ENCODE measurements around the gene PHIP. TPM values are rescaled to one million over a fixed set of nuclear protein-coding genes. Genes with fewer than 3 reads are reported as not detected.

Gene PHIP
- total RNA-seq, 1 donor from 2014 or later, result 44.6 TPM

DNA sequence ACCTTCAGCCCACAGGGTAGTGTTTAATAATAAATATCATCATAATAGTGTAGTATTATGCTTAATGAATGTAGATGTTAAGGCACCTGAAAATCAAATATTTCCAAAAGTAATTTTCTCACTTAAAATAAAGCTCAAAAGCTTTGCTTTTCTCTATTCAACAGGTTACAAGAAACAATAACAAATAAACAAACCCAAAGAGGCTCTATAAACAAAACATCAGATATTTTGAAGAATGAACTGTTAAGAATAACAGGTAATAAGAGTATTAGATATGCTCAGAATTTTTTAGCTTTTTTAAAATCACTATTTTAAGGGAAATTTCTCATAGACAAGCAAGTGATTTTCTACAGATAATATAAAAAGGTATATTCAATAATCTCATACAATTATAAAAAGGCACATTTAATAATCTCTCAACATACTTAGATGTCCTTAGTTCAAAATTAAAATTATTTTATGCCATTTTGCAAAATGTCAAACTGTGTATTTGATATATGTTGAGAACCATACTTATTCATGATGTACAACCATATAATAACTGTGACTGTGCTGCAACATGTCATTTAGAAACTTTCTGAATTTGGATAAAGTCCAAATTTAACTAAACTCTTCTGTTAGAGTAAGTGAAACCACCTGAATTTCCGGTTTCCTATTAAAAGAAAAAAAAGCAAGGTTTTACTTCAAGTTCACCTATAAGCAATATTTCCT lies 35.8 kb downstream of the PHIP start:
- TF ChIP-seq, protein P1, sequence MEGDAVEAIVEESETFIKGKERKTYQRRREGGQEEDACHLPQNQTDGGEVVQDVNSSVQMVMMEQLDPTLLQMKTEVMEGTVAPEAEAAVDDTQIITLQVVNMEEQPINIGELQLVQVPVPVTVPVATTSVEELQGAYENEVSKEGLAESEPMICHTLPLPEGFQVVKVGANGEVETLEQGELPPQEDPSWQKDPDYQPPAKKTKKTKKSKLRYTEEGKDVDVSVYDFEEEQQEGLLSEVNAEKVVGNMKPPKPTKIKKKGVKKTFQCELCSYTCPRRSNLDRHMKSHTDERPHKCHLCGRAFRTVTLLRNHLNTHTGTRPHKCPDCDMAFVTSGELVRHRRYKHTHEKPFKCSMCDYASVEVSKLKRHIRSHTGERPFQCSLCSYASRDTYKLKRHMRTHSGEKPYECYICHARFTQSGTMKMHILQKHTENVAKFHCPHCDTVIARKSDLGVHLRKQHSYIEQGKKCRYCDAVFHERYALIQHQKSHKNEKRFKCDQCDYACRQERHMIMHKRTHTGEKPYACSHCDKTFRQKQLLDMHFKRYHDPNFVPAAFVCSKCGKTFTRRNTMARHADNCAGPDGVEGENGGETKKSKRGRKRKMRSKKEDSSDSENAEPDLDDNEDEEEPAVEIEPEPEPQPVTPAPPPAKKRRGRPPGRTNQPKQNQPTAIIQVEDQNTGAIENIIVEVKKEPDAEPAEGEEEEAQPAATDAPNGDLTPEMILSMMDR (conservative IDR thresholded peaks at IDR 0.05), result no peak
- H3K4me1 Mint-ChIP-seq (ENCODE audit: unreplicated experiment), result peaks cover 3% of the 10 kb centered on the region
- no peaks in the 10 kb centered on the region for H3K27me3 Mint-ChIP-seq
- H3K36me3 Mint-ChIP-seq, result peaks cover 38% of the 10 kb centered on the region
- H3K9me3 Mint-ChIP-seq, result peaks cover 3% of the 10 kb centered on the region
- DNase-seq (ENCODE audit: extremely low spot score, unreplicated experiment), result no peak
- H3K27ac Mint-ChIP-seq, result no peak overlapping the region
- H3K4me3 Mint-ChIP-seq, result no peak overlapping the region

DNA sequence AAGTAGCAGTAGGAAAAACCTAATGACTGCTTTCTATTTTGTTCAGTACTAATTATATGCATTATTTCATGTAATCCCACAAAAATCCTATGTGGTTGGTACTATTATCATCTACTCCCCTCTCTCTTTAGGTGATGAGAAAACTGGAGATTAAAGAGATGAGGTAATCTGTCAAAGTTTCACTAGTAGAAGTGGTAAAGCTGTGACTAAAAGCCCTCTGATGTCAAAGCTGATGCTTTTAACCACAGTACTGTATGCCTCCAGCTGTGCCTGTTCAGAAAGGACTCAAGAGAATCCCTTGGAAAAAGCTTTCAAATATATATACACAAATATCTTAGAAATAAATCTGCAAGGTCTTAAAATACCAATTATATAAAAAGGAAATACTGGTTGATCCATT lies 38.0 kb downstream of the PHIP start:
- no peaks in the 10 kb centered on the region for H3K27me3 Mint-ChIP-seq
- TF ChIP-seq, protein P1 (conservative IDR thresholded peaks at IDR 0.05), result no peak
- peaks cover 3% of the 10 kb centered on the region for H3K4me1 Mint-ChIP-seq (ENCODE audit: unreplicated experiment)
- DNase-seq (ENCODE audit: extremely low spot score, unreplicated experiment), result no peak
- no peak overlapping the region for H3K4me3 Mint-ChIP-seq
- no peak overlapping the region for H3K27ac Mint-ChIP-seq
- H3K9me3 Mint-ChIP-seq, result peaks cover 5% of the 10 kb centered on the region
- peaks cover 45% of the 10 kb centered on the region for H3K36me3 Mint-ChIP-seq

DNA sequence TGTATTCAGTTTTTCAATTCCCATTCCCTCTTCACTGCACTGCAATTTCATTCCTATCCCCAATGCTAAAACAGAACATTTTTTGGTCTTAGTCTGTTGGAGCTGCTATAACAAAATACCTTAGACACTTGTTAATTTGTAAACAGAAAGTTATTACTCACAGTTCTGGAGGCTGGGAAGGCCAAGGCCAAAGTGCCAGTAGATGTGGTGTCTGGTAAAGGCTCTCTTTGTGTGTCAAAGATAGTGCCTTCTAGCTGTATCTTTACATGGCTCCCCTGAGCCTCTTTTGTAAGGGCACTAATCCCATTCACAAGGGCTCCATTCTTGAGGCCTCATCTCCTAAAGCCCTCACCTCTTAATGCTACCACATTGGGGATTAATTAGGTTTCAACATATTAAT lies 40.0 kb downstream of the PHIP start:
- Mint-ChIP-seq H3K4me3 (no peak overlapping the region), H3K4me1 (ENCODE audit: unreplicated experiment) (no peaks in the 10 kb centered on the region), H3K36me3 (peaks cover 50% of the 10 kb centered on the region), H3K9me3 (peaks cover 8% of the 10 kb centered on the region), H3K27ac (no peak overlapping the region), H3K27me3 (no peaks in the 10 kb centered on the region)
- no peak for DNase-seq (ENCODE audit: extremely low spot score, unreplicated experiment)
- TF ChIP-seq, protein P1 (conservative IDR thresholded peaks at IDR 0.05), result no peak

DNA sequence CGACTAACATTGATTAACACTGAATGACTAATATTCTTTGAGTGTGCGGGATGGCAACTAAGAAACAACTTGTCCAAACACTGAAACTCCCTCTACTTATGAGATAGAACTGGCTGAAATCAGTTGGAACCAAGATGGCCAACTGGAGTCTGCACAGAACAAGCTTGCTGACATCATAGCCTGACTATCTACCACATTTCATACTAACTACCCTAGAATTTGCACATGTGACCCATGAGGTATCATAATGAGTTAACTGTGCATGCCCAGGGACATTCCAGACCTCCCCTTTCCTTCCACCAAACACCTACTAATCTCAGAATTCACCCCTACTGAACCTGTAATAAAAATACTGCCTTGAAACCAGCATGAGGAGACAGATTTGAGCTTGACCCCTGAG lies 43.2 kb downstream of the PHIP start:
- Mint-ChIP-seq H3K4me3 (no peak overlapping the region), H3K27me3 (no peaks in the 10 kb centered on the region), H3K27ac (no peak overlapping the region), H3K36me3 (peaks cover 56% of the 10 kb centered on the region), H3K4me1 (ENCODE audit: unreplicated experiment) (peaks cover 4% of the 10 kb centered on the region), H3K9me3 (peaks cover 13% of the 10 kb centered on the region)
- no peak for DNase-seq (ENCODE audit: extremely low spot score, unreplicated experiment)
- TF ChIP-seq, protein P1 (conservative IDR thresholded peaks at IDR 0.05), result no peak

DNA sequence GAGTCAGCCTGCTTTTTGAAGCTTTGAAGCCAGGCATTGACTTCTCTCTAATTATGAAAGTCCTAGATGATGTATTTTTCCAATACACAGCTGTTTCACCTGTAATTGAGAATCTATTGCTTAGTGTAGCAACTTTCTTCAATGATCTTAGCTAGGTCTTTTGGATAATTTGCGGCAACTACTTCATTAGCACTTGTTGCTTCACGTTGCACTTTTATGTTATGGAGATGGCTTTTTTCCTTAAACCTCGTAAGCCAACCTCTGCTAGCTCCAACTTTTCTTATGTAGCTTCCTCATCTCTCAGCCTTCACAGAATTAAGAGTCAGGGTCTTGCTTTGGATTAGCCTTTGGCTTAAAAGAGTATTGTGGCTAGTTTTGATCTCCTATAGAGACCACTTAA lies 44.8 kb downstream of the PHIP start:
- Mint-ChIP-seq H3K36me3 (peaks cover 52% of the 10 kb centered on the region), H3K27ac (no peak overlapping the region), H3K9me3 (peaks cover 9% of the 10 kb centered on the region), H3K27me3 (no peaks in the 10 kb centered on the region), H3K4me3 (no peak overlapping the region), H3K4me1 (ENCODE audit: unreplicated experiment) (peaks cover 9% of the 10 kb centered on the region)
- TF ChIP-seq, protein P1 (conservative IDR thresholded peaks at IDR 0.05), result no peak
- DNase-seq (ENCODE audit: extremely low spot score, unreplicated experiment), result no peak
